GM18505 (cell line): ENCODE data around the gene PLXNA2.

Experiments used
- ATAC-seq: cut with Tn5 transposase; IDR thresholded peaks from one replicate; pipeline ENCODE4 v1.9.1; 2021; ENCODE audit not compliant: unreplicated experiment
- POLR2A ChIP-seq: IDR thresholded peaks from 4 replicates; pipeline ENCODE4 v1.6.1; 2011; ENCODE audit warnings: borderline replicate concordance; ENCODE audit not compliant: insufficient read depth, insufficient read length; ENCODE audit errors: extremely low read depth

PLXNA2 gene

GRCh38 chr1:207984831-207985572 is 259.2 kb downstream of the PLXNA2 start:
- TF ChIP-seq POLR2A = no peak
- ATAC-seq = no peak

DNA sequence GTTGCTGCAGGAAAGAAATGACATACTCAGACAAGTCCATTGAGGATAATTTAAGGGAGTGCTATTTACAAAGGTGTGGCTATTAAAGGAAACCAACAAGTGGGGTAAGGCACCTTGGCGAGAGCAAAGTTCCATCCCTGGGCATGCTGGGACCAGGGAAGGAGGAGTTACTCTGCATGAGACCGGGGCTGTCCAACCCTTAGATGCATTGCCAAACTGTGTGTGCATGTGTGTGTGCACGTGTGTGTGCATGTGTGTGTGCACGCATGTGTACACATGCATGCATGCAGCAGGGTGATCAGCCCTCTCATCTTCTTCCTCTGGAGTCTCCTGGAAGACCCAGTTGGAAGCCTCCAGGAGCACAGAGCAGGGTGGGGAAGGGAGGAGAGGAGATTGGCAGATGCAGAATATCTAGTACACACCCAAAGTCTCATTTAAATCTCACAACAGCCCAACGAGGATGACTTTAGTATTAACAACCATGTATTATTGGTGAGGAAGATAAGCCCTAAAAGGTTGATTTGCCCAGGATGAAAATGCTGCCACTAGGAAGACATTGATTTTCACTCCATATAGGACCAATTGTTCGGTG is 261.0 kb downstream of the PLXNA2 start:
- TF ChIP-seq POLR2A = no peak
- ATAC-seq = no peak

- TF ChIP-seq POLR2A = no peak
- no peak for ATAC-seq
Measured at GRCh38 chr1:207981976-207982375, 262.2 kb downstream of the PLXNA2 start.

GRCh38 chr1:207978441-207978840 is 265.7 kb downstream of the PLXNA2 start:
- no peak for ATAC-seq
- TF ChIP-seq POLR2A = no peak

DNA sequence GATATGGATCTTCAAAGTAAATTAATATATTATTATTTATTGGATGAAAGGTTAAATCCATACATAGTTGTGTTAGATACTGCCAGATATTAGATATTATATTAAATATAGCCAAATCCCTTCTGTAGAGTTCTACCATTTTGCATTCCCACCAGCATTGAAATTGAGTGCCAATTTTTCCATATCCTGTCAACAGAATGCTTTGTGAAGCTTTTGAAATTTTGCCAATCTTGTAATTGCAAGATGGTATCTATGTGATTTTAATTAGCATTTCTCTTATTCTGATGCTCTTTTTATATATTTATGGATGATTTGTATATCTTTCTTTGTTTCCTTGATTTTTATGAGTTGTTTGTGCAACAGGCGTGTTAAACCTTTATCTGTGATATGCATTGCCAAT is 266.3 kb downstream of the PLXNA2 start:
- ATAC-seq = no peak

DNA sequence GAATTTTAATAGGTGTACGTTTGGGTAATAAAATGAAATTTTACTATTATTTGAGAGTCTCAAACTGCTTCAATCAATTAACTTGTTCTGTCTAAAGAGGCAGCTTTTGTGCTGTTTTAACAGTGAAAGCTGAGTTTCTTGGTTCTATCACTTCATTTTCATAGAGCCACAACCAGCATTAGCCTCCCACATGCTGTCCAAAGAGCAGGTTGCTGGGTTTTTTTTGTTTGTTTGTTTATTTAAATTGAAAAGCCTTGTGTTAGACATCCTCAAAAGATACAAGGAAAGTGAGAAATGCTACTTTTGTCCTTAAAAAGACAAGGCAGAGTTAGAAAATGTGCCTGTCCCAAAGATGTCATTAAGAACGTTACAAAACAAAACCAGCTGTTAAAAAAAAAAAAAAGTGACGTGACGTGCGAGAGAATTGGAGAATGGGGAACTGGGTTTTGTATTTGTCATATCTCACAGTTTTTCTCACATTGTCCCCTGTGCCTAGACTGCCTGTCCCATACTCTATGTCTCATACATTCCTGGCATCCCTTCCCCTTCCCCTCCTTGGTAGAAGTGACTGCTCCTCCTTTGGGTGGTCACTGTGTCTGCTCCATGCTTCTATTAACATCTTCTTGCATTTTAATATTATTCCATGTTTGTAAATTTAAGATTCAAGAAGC is 270.2 kb downstream of the PLXNA2 start:
- TF ChIP-seq POLR2A = no peak
- ATAC-seq = no peak

More for the DNA sequence above, 266.3 kb downstream of the PLXNA2 start:
- TF ChIP-seq POLR2A = no peak

- no peak for ATAC-seq
- TF ChIP-seq POLR2A = no peak
Measured at GRCh38 chr1:207972337-207972736, 271.8 kb downstream of the PLXNA2 start.
